GM21447 (cell line): ENCODE measurements around the gene HIP1R.

Source experiments
- ATAC-seq: cut with Tn5 transposase; IDR thresholded peaks from one replicate; pipeline ENCODE4 v1.9.1; 2021; ENCODE audit not compliant: unreplicated experiment

HIP1R gene

DNA sequence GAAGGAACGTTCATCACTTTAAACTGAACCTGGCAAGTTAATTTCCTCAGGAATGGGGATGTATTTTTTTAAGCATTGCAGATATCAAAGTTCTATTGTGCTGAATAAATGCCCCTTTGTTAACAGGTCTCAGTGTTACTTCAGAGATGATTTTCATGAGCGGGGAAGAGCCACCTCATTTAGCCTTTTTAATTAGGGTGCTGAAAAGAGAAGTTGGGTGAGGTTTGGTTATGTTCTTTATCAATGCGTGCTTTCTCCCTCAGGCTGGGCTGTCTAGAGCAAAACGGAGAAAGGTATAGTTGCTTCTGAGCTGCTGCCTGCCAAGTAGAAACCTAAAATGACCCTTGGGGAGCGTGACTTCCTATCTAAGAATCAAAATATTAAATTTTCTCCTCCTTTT is 8.0 kb upstream of the HIP1R start:
- no peak for ATAC-seq

- ATAC-seq, result no peak
Observed at GRCh38 chr12:122830517-122831214, 4.6 kb upstream of the HIP1R start.

DNA sequence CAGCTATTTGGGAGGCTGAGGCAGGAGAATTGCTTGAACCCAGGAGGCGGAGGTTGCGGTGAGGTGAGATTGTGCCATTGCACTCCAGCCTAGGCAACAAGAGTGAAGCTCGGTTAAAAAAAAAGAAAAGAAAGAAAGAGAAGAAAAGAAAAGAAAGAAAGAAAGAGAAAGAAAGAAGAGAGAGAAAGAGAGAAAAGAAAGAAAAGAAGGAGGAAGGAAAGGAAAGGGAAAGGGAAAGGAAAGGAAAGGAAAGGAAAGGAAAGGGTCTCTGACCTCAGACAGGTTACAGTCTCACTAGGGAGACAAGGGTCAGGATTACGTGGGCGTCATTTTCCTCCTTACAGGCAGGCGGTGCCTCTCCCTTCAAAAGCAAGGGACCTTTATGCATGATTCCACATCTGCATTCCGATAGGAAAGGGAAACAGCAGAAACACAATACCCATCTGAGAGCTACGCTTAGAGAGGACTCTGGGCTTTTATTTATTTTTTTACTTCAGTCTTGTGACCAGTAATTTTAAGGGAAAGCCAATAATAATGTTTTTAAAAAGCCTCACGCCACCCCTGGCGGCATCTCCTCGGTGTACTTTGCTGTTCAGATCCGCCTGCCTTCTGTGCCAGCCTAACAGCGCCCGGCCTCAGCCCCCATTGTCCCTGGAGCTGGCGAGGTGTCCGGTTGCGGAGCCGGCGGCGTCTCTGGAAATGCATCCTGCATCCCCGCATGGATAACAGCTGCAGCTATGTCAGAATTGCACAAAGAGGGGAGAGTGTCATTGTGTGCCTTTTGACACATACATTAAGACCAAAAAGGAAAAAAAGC is 945 bp upstream of the HIP1R start:
- no peak for ATAC-seq

- ATAC-seq, result no peak
Observed at GRCh38 chr12:122835750-122836026, 431 bp downstream of the HIP1R start.

GRCh38 chr12:122836027-122836921 is 1.0 kb downstream of the HIP1R start:
- ATAC-seq, result peak; percentile 54

- no peak for ATAC-seq
Observed at GRCh38 chr12:122837306-122838265, 2.3 kb downstream of the HIP1R start.

GRCh38 chr12:122838841-122839240 is 3.6 kb downstream of the HIP1R start:
- ATAC-seq, result no peak

DNA sequence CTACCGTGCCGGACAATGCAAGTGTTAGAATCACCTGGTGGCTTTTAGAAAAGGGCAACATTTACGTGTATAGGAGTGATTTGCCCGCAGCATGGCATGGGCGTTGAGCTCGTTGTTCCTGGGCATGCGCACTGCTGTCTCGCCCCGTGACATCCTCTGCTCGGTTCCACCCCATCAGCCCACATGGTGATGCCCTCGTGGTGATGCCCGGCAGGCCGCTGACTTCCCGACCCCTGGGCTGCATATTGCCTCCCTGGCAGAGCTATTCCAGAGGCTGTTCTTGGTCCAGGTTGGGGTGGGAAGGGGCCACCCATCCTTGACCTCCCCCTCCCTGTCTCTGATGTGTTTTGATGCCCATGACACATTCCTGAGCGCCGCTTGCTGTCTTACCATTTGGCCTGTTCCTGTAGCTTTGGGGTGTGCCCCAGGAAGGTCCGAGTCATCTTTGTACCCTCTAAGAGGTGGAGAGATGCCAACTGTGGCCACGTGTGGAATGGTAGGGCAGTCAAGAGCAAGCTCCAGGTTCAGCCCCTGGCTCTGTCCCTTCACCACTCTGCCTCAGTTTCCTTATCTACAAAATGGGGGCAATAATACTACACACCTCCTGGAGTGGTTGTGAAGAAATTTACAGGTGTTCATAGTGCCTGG is 4.8 kb downstream of the HIP1R start:
- ATAC-seq, result no peak

- ATAC-seq, result no peak
Observed at GRCh38 chr12:122840580-122841513, 5.6 kb downstream of the HIP1R start.

- no peak for ATAC-seq
Observed at GRCh38 chr12:122841544-122842321, 6.5 kb downstream of the HIP1R start.

DNA sequence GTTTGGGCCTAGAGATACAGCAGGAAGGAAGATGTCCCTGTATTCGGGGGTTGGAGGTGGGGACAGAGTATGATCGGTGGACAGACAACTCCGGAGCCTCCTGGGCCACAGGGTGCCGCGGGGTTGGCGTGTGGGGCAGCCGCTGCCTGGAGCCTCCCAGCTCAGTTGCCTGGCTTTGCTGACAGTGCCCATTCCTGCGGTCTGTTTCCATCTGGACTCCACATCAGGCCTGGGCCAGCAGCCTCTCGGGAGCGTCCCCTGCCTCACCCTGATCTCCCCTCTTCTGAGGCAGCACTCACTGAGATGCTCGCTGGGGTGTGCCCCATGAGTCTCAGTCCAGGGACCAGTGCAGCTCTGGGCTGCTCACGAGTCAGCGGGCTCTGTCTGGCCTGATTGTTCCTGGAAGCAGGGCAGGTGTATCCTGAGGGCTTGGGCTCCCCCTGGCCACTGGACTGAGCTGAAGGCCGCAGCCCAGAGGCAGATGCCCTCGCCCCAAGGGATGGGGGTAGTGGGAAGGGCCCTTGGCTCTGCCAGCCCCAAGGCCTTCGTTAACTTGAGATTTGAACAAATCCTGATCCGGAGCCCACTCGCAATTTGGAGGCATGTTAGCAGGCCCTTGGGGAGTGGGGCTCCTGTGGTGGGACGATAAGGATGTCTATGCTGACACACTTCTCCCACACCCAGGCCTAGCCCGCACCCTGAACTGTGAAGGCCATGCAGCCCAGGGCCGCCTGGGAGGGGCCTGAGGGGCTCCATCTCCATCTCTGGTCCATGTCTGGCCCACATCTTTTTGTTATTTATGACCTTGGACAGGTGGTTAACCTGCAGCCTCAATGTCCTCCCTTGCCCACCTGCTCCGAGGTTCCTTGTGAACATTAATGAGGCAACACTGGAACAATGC is 7.5 kb downstream of the HIP1R start:
- no peak for ATAC-seq

GRCh38 chr12:122843455-122843854 is 8.2 kb downstream of the HIP1R start:
- ATAC-seq, result no peak

DNA sequence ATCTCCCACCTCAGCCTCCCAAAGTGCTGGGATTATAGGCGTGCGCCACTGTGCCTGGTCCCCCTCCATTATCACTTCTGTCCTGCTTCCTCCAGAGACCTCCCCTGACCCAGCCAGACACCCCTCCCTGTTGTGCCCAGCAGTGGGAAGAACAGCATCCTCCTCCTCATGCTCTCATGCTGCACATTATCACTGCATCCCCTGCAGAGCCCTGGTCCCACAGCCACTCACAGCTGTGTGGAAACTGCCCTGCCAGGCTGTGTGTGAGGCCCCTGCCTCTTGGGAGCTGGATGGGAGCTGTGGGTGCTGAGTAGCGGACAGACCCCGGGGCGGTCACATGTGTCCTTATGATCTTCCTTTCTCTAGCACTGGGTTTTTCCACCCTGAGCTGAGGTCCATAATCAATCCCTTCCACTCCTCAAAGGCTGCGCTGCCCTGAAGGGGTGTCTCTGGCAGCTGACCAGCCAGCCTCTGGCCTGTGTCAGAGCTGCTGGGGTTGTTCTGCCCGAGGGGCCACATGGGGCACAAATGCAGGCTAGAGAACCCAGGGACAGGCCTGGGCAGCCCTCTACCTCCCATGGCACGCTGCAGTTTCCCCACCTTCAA is 9.2 kb downstream of the HIP1R start:
- ATAC-seq, result no peak

- ATAC-seq, result no peak
Observed at GRCh38 chr12:122845041-122845864, 10.0 kb downstream of the HIP1R start.

DNA sequence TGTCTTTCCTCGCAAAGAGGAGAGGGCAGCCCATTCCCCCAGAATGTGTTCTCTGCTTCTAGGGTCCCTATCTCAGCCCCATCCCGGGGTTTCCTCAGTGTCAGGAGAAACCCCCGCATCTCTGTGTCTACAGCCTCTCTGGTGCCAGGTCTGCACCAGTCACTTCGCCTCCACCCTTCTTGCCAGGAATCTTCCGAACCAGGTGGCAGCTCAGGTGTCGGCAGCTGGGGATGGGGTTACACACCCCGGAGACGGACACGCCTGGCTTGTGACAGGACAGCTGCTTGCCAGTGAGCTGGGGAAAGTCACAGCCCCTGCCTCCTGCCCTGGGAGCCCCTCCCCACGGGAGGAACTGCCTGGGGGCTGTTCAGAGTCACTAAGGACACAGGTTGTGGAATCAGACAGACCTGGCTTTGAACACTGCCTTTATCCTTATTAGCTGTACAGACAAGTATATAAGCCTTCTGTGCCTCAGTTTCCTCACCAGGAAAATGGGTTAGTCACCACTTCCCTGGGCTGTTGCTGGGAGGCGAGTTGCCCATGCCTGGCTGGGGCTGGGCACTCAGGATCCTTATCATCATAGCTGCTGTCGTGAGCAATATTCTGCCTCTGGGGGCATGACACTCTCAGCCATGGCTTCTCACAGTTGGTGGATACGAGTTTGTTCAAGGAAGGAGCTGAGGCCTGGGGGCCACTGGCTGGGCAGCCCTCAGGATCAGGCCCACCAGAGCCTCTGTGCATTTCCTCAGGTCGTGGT is 10.8 kb downstream of the HIP1R start:
- ATAC-seq, result no peak
